ENCODE results near the gene INPP4B.
"Not testable (repeated sequence)": the region's sequence is repeated elsewhere in the genome, so short reads cannot be mapped to it uniquely, and the experiment has no call there.

INPP4B gene

DNA sequence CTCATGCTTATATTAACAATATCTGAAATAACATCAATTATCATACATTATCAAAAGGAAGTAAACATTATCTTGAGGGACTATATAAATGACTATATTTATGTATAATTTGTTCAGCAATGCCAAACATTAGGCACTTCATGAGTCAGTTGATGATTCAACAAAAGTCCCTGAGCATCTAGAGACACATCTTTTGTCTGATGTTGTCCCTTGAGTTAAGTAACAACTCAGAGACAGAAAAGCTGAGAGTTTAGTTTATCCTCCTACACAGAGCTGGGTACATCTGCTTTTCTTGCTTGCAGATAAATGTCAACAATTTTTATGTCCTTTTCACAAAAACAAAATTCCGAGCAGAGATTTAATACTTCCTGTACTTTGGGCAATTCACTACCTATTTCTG lies 311.1 kb downstream of the INPP4B start:
- FAIRE-seq, result no peak

DNA sequence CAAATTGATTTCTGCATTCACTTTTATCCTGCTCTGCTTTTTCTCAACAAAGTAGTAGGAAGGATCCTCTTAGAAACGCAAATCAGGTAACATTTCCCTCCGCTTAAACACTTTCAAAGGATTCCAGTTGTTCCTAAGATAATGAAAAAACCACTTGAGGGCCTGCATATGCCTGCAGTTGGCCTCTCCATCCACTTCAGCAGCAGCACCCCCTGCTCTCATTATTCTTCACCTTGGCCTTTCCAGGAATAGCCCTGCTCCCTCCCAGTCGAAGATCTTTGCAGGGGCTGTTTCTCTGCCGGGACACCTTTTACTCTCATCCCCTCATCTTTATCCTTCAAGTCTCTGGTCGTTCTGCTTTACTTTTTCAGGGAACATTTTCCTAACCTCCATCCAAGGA lies 314.0 kb downstream of the INPP4B start:
- no peak for FAIRE-seq

DNA sequence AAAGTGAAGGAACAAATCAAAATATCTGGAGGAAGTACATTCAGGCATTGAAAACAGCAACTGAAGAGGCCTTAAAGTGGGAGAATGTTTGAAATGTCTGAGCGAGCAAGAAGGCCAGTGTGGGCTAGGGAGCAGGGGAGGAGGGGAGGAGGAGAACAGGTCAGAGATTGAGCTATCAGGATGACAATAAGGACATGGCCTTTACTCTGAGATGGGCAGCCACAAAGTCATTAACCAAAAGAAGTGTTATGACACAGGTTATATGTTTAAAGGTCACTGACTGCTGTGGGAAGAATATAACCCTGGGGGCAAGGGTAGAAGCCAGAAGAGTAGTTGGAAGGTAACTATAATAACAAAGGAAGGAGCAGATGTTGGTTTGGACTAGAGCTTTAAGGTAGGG lies 315.4 kb downstream of the INPP4B start:
- FAIRE-seq, result no peak

DNA sequence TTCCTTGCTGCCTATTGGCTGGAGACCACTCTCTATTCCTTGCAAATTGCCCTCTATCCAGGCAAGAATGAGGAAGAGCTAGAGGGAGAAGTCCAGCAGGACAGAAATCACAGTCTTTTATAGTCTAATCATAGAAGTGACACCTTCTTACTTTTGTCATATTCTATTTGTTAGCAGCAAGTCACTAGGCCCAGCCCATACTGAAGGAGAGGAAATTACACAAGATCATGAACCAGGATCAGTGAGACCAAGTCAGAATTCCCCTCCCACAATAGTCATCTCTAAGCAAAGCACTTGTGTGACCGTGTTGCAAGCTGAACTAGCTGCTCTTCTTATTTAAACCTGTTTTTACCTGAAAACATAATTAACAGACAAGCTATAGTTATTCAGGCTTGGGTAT lies 317.7 kb downstream of the INPP4B start:
- FAIRE-seq, result no peak

DNA sequence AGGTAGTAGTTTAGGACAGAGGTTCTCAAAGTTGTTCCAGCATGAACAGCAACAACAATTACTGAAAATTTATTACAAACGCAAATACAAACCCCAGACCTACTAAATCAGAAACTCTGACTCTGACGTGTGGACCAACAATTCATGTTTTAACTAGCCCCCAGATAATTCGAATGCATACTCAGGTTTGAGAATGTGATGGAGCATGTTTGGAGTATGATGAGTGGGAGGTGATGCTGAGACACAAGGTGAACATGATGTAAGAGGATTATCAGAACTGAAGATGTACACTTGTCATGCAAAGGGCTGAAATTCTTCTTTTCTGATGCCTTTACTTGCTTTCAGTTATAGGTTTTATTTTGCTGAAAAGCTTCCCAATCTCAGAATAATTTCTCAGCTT lies 323.0 kb downstream of the INPP4B start:
- no peak for FAIRE-seq

DNA sequence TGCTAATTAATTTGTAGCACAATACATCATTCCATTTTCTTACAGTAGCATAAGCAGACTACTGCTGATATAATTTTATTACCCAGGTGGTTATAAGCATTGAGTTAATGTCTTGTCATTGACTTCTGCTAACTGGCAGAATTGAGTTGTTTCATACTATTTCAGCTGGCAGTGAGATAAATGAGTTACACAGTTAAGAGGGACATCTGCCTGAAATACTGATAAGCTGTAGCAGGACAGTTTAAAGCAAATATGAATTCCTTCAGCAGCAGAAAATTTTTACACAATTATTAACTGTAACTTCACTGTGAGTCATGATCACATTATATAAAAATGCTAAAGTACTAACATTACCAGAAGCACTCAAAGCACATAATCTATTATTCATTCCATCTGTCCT lies 326.8 kb downstream of the INPP4B start:
- FAIRE-seq, result peak; percentile 11

DNA sequence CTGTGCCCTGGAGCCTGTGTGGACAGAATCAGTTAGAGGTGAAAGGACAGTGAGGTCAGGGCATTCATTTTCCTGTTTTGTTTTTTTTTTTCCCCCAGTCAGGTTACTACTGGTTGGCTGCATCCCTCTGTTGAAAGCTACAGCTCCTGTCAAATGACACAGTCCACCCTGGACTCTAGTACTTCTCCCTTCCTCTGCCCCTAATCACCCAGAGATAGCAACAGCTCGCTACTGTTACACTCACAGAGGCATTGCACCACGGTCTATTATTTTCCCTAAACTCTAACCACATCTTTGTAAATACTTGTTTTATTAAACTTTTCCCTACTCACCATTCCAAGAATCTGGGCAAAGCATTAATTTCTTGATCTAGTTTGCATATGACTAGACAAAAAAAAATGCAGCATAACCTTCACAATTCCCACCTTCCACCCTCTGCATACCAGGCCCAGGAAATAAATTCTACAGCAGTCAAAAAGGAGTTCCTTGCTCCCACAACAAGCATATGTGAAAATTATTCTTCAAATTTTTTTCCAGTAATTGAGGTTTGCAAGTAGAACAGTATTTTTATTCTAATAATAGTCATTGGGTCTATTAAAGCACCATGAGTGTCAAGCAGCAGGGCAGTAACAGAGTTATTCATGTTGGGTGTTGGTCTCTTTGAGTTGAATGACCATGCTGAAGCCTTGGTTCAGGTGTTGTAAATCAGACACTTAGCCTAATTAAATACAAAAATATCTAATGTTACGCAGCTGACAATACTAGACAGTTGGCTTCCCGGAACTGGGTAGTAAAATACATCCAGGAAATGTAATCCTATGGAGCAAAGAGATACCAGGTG lies 329.2 kb downstream of the INPP4B start:
- no peak for FAIRE-seq

DNA sequence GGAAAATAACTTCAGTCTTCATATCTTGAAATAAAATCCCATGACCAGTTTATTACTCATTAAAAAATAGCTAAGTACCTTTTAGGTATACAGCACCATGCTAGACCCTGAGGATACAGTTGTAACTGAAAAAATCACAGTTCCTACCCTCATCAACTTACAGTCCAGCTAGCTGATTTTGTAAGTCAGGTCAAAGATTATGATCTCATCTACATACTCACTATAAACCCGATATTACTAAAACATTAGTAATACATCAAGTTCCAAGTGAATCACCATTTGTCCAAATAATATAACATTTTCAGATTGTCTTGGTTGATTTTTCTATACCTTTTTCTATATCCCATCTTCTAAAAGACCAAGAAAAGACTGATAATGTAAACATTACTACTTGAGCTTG lies 333.9 kb downstream of the INPP4B start:
- FAIRE-seq, result peak; percentile 71

DNA sequence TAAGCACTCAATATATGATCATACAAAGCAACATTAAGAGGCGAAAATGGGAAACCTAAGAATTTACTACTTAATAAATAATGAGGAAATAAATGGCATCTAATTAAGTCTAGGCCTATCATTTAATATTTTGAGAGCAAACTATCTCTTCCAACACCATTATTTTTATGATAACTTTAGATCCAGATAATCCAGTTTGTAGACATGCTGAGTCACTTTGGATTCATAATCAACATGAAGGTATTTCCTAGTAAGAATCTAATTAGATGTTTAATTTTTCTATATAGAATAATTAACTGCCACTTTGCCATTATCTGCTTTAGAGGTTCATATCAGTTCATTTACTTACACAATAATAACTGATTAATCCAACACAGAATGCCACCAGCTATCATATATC lies 336.2 kb downstream of the INPP4B start:
- peak; percentile 19 for FAIRE-seq

DNA sequence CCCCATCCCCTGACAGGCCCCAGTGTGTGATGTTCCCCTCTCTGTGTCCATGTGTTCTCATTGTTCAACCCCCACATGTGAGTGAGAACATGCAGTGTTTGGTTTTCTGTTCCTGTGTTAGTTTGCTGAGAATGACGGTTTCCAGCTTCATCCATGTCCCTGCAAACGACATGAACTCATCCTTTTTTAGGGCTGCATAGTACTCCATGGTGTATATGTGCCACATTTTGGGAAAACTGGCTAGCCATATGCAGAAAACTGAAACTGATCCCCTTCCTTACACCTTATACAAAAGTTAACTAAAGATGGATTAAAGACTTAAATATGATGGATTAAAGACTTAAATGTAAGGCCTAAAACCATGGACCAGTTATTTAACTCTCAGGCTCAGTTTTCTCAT lies 336.7 kb downstream of the INPP4B start:
- FAIRE-seq, result not testable (repeated sequence)

DNA sequence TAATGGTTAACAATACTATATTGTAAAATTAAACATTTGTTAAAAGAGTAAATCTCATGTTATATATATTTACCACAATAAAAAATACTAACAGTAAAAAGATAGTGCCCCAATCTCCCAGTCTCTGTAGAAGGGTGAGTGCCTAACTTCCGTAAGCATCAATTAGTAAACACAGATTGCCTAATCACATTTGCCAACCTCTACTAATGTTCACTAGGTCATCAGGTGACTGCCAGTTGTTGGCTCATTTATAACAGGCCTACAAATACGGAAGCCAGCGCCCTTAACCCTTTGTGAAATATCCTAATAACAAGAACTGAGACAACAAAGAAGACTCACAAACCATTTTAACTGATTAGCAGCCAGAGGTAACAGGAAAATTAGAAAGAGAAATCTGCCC lies 345.1 kb downstream of the INPP4B start:
- FAIRE-seq, result peak; percentile 81

DNA sequence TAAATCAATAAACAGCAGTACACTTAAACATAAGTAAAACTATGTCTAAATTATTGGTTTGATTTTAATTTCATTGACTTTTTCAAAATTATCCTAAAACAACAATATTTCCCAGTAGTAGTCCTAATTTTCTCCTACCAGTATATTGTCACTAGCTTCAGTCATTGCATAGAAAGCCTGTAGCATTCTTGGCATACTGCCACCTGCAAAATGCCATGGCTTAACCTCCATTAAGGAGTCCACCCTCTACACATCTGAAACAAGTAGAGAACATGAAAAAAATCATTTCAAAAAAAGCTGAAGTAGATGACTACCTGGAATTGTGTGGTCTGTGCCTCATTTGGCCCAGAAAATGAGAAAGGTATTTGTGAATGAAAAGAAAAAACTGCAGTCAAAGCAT lies 348.5 kb downstream of the INPP4B start:
- peak; percentile 71 for FAIRE-seq

DNA sequence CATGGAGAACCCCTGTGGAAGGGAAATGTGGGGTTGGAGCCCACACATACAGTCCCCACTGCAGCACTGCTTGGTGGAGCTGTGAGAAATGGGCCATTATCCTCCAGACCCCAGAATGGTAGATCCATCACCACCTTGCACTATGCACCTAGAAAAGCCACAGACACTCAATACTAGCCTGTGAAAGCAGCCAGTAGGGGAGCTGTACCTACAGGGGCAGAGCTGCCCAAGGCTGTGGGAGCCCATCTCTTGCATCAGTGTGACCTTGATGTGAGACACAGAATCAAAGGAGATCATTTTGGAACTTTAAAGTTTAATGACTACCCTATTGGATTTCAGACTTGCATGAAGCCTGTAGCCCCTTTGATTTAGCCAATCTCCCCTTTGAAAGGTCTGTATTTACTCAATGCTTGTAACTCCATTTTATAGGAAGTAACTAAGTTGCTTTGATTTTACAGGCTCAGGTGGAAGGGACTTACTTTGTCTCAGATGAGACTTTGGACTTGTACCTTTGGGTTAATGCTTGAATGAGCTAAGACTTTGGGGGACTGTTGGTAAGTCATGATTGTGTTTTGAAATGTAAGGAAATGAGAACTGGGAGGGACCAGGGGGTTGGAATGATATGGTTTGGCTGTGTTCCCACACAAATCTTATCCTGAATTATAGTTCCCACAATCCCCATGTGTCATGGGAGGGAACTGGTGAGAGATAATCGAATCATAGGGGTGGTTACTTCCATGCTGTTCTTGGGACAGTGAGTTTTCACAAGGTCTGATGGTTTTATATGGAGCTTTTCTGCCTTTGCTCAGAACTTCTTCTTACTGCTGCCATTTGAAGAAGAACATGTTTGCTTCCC lies 352.6 kb downstream of the INPP4B start:
- no peak for FAIRE-seq

DNA sequence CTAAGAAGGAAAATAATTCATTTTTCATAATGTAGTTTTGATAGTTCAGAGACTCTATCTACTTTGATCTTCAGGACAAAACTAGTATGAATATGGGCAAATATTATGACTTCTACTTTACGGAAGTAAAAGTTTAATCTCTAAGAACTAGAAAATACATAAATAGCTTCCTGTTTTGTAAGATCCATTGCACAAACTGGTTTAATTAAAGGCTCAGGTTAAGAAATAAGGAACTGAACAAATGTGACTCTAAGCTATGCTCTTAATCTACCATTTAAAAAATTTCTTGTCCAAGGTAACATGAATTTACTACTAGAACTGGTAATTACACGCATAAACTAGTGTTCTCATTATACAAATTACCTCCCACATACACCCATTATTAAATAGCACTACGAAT lies 360.6 kb downstream of the INPP4B start:
- FAIRE-seq, result peak; percentile 31

DNA sequence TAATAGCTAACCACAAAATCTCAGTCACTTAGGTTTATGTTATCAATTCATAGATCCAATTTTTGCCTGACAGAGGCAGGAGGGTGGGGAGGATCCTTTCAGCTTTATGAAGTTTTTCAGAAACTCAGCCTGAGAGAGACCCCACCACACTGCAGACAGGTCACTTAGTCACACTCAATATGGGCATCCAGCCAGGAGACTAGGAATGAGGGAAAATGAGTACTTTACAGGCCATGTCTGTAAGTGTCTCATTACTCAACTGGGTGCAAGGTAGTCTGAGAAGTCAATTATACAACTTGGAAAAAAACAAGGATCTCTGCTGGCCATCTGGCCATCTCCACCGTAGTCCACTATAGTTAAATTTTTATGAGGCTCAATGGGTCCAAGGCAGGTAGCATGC lies 365.9 kb downstream of the INPP4B start:
- FAIRE-seq, result no peak

DNA sequence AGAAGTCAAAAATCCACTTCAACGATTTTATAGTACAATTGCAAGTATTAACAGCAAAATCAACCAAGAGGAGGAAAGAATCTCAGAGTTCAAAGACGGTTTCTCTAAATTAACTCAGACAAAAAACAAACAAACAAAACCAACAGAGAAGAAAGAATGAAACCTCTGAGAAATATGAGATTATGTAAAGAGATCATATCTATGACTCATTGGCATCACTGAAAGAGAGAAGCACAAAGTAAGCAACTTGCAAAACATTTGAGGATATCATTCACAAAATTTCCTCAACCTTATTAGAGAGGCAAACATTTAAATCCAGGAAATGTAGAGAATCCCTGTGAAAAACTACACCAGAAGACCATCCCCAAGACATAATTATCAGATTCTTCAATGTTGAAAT lies 370.4 kb downstream of the INPP4B start:
- no peak for FAIRE-seq

DNA sequence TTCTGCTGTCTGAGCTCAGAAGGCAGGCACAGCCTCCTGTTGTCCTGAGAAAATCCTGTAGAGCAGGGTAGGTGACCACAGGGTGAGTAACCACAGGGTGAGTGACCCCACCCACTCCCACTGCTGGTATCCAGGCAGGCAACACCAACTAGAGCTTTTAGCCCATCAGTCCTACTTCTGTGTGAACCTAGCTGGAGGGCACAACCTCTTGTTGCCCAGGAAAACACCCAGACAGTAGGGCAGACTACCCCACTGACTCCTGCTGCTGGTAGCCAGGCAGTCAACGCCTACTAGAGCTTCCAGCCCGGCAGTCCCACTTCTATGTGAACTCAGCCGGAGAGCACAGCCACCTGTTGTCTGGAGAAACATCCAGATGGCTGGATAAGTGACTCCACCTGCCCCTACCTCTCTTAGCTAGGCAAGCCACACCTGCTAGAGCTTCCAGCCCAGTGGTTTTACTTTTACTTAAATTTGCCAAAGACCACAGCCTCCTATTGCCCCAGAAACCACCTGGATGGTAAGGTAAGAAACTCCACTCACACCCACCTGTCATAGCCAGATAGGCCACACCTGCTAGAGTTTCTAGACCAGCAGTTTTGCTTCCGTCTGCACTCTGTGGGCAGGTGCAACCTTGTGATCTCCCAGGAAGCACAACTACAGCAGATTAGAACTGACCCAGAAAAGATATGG lies 371.6 kb downstream of the INPP4B start:
- no peak for FAIRE-seq

DNA sequence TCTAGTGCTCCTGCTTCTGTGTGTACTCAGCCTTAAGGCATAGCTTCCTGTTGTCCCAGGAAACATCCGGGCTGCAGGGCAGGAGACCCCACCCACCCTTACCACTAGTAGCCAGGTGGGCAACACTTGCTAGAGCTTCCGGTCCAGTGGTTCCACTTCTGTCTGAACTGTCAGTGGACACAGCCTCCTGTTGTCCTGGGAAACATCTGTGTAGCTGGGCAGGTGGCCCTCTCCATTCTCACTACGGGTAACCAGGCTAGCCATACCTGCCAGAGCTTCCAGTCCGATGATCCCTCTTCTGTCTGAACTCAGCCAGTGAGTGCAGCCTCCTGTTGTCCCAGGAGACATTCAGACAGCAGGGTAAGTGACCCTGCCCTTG lies 372.2 kb downstream of the INPP4B start:
- no peak for FAIRE-seq

DNA sequence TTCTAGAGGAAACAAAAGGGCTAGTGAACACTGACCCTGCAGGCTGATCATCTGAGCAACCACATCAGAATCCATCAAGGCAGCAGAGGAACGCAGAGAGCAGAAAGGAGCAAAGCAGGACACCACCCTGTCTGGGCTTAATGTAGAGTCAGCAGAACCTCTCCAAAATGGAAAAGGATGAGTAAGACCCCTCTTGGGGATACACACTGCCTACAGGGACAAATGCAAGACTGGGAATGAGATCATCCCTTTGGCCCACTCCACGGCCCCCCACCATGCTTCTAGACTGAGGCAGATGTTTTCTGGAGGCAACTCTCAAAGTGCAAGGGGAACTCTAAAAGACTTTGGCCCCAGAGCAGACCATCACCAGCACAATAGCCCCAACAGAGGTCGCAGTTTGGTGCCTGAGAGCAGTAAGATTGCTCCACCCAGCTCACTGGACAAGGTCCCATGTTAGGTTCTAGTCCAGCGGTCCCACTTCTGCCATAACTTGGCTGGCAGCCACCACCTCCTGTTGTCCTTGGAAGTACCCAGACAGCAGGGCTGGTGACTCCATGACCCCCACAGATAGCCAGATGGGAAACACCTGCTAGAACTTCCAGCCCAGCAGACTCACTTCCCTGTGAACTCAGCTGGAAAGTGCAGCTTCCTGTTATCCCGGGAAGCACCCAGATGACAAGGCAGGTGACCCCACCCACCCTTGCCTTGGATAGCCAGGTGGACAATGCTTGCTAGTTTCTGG lies 372.7 kb downstream of the INPP4B start:
- no peak for FAIRE-seq

DNA sequence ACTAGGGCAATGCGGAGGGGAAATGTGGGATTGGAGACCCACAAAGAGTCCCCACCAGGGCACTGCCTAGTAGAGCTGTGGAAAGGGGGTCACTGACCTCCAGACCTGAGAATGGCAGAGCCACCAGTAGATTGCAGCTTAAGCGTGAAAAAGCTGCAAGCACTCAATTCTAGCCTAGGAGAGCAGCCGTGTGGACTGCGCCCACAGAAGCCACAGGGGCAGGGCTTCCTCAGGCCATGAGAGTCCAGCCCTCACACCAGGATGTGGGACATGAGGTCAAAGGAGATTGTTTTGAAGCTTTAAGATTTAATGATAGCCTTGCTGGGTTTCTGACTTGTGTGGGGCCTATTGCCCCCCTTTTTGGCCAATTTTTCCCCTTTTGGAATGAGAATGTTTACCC lies 379.0 kb downstream of the INPP4B start:
- no peak for FAIRE-seq

DNA sequence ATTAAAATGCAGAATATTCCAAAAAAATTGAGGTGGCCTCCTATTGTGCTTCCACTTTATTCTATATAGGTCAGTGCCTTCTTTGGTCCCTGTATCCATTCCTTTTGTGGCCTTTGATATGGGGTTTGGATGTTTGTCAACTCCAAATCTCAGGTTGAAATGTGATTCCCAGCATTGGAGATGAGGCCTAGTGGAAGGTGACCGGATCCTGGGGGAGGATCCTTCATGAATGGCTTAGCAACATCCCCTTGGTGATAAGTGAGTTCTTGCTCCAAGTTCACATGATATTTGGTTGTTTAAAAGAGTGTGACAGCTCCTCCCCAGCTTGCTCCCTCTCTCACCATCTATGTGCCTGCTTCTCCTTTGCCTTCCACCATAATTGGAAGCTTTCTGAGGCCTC lies 380.6 kb downstream of the INPP4B start:
- FAIRE-seq, result no peak

DNA sequence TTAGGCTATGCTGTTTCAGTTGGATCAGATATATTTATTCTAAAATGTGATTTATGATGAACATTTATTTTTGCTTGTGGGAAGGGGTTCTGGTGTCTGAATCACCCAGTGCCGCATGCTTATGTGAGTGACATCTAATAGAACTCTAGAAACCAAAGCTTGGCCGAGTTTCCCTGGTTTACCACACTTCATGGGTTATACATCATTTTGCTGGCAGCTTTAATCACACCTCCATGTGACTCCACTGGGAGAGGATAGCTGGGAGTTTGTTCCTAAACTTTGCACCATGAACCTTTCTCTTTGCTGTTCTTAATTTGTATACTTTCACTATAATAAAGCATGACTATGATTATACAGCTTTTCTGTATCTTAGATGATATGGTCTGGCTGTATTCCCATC lies 382.9 kb downstream of the INPP4B start:
- FAIRE-seq, result no peak

All from G401.6 (cell line).